Epithelial cell of esophagus (primary cell): Measurements from ENCODE around the gene MPL.

Experiments
- DNase-seq: peaks from one replicate; pipeline ENCODE4 v3.0.0; 2010; ENCODE audit warnings: low read depth
- H3K4me3 ChIP-seq: 2 replicates; pipeline ENCODE4 v1.5.1; 2011; ENCODE audit warnings: mild to moderate bottlenecking, low read length, control low read depth
- TF ChIP-seq, protein P1 (sequence below): IDR thresholded peaks from 2 replicates; pipeline ENCODE4 v1.5.1; 2011; ENCODE audit warnings: low read depth, mild to moderate bottlenecking, low read length, control low read depth, inconsistent platforms; ENCODE audit not compliant: insufficient read depth; ENCODE audit errors: missing control alignments

MPL gene

DNA sequence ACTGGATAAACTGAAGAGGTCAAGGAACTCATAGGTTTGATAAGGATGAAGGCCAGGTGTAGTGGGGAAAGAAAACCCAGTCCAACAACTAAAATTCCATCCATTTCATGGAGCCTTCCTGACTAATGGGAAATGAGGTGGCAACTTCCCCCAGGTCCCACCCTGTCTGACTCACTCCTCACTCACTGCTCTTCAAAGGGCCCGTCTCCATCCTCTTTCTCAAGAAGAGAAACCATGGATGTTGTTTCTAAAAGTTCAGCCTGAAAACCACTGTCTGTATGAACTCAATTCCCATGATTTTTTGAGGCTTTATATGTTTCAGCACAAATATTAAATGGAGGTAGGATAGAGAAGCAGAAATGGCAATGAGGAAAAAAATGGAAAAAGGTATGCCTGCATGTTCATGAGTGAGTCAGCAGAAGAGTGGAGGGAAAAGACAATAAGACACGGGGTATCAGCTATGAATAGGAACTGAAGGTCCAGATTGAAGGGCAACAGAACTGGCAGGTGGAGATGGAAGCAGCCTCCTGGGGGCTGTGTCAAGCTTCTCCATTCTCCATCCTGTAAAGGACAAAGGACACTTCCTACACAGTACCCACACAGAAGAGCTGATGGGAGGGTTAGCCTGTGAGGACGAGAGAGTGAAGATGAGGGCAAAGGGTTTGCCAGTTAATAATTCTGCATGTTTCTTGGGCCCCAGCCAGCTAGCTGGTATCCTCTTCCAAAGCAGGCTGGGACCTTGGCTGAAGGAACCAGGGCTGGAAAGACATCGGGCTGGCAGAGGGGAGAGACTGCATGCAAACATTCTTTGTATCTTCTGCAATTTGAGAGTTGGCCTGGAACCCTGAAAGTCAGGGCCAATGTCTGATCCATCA, 35.7 kb downstream of the MPL start:
- peak; percentile 95 for DNase-seq
- H3K4me3 ChIP-seq = no peak overlapping the region
- TF ChIP-seq, protein P1, sequence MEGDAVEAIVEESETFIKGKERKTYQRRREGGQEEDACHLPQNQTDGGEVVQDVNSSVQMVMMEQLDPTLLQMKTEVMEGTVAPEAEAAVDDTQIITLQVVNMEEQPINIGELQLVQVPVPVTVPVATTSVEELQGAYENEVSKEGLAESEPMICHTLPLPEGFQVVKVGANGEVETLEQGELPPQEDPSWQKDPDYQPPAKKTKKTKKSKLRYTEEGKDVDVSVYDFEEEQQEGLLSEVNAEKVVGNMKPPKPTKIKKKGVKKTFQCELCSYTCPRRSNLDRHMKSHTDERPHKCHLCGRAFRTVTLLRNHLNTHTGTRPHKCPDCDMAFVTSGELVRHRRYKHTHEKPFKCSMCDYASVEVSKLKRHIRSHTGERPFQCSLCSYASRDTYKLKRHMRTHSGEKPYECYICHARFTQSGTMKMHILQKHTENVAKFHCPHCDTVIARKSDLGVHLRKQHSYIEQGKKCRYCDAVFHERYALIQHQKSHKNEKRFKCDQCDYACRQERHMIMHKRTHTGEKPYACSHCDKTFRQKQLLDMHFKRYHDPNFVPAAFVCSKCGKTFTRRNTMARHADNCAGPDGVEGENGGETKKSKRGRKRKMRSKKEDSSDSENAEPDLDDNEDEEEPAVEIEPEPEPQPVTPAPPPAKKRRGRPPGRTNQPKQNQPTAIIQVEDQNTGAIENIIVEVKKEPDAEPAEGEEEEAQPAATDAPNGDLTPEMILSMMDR = no peak

- H3K4me3 ChIP-seq = no peak overlapping the region
- TF ChIP-seq, protein P1 = no peak
- peak; percentile 34 for DNase-seq
These were observed 39.2 kb downstream of the MPL start for GRCh38 chr1:43376723-43377235.

- no peak for DNase-seq
- TF ChIP-seq, protein P1 = no peak
- no peak overlapping the region for H3K4me3 ChIP-seq
These were observed 40.2 kb downstream of the MPL start for GRCh38 chr1:43377831-43378230.

DNA sequence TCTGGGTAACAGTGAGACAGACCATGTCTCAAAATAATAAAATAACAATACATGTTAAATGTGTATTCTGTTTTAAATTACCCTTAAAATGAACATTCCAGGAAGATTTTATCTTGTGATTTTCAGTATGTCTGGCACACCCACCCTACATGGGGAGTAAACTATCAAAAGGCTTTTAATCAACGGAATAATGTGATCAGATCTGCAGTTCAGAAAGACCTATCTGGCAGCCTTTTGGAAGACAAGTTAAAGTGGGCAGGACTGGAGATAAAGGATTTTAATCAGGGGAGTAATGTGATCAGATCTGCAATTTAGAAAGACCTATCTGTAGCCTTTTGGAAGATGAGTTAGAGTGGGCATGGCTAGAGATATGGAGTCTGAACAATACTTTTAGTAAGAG, 41.9 kb downstream of the MPL start:
- DNase-seq = no peak
- TF ChIP-seq, protein P1 = no peak
- H3K4me3 ChIP-seq = no peak overlapping the region

DNA sequence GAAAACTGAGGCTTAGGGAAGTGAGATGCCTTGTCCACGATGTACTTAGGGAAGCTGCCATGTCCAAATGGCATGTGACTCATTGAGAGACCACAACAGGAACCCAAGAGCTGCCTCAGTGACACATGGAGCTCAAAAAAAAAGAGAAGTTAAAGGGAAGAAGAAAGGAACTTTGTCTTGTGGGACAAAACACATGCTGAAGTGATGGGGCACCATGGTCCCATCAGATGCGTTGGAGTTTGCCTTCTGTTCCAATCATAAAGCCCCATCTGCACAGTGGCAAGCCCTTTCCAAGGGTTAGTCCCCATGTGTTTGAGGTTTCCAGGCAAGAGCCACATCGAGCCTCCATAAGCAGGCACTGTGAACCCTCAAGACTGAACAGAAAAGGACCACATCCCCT, 44.0 kb downstream of the MPL start:
- no peak for DNase-seq
- TF ChIP-seq, protein P1 = no peak
- no peak overlapping the region for H3K4me3 ChIP-seq

GRCh38 chr1:43382027-43382779, 44.6 kb downstream of the MPL start:
- TF ChIP-seq, protein P1 = no peak
- DNase-seq = no peak
- H3K4me3 ChIP-seq = no peak overlapping the region
